Dendritic cell treated with granulocyte-macrophage colony-stimulating factor and Interleukin-4, amounts not matched to agents 40 ng/mL and 50 ng/mL, for 4 days (primary cell): Measurements from ENCODE around the gene PSORS1C1.
A peak's percentile ranks its signal among the peaks of the same experiment; 100 is the strongest.
"Not testable (repeated sequence)": the region's sequence is repeated elsewhere in the genome, so short reads cannot be mapped to it uniquely, and the experiment has no call there.

Experiments
- H3K27ac Mint-ChIP-seq: one replicate; pipeline ENCODE4 v1.8.0; 2022; ENCODE audit warnings: mild to moderate bottlenecking, mixed read lengths
- H3K27me3 Mint-ChIP-seq: one replicate; pipeline ENCODE4 v1.8.0; 2022; ENCODE audit warnings: mild to moderate bottlenecking, mixed read lengths
- H3K36me3 Mint-ChIP-seq: one replicate; pipeline ENCODE4 v1.8.0; 2022; ENCODE audit warnings: low read depth, mixed read lengths
- H3K4me1 Mint-ChIP-seq: one replicate; pipeline ENCODE4 v1.8.0; 2022; ENCODE audit warnings: low read depth, mixed read lengths
- H3K4me3 Mint-ChIP-seq: one replicate; pipeline ENCODE4 v1.8.0; 2022; ENCODE audit warnings: mild to moderate bottlenecking, moderate library complexity, mixed read lengths
- H3K9me3 Mint-ChIP-seq: one replicate; pipeline ENCODE4 v1.8.0; 2022; ENCODE audit warnings: mixed read lengths
- intact Hi-C: fragments of 100-400 bp; cut with micrococcal nuclease; formaldehyde crosslinking; loops from one replicate; pipeline ENCODE4 v1.15.0; 2022

Gene PSORS1C1

DNA sequence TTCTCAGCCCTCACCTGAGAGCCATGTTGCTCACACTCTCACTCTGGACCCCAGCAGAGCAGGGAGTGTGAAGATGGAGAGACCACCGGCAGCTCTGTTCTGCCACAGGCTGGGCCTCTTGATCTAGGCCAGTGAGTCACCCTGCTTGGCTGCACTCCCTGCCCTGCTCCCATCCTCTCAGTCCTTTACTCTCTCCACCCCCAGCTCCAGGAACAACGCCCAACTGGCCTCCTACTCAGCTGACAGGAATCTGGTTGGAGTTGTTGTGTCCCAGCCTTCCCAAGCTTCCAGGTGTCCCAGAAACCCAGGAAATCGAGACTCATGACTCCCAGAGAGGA lies at the start of gene PSORS1C1:
Gene PSORS1C1 (plus strand): TSS at position 260 of the 338 bp plus-strand sequence. CDS start 14,833 bp downstream, outside the sequence.
- Mint-ChIP-seq H3K9me3 (no peaks in the 10 kb centered on the region), H3K4me1 (peaks cover 65% of the 10 kb centered on the region), H3K4me3 (peak within 1 kb of the TSS; percentile 0), H3K27ac (peak within 1 kb of the TSS; percentile 71), H3K27me3 (peaks cover 51% of the 10 kb centered on the region), H3K36me3 (no peaks in the 10 kb centered on the region)
- intact Hi-C loops: no loop called here

- intact Hi-C loops: no loop called here
- Mint-ChIP-seq H3K4me1 (no peaks in the 10 kb centered on the region), H3K27ac (no peak overlapping the region), H3K4me3 (no peak overlapping the region), H3K36me3 (no peaks in the 10 kb centered on the region), H3K27me3 (peaks cover 18% of the 10 kb centered on the region), H3K9me3 (no peaks in the 10 kb centered on the region)
Measured at GRCh38 chr6:31065556-31065955, 49.0 kb upstream of the PSORS1C1 start.

- H3K27me3 Mint-ChIP-seq: peaks cover 12% of the 10 kb centered on the region
- H3K27ac Mint-ChIP-seq, H3K4me3 Mint-ChIP-seq, intact Hi-C loops, H3K36me3 Mint-ChIP-seq, H3K4me1 Mint-ChIP-seq, H3K9me3 Mint-ChIP-seq: not testable (repeated sequence)
Measured at GRCh38 chr6:31067028-31067427, 47.6 kb upstream of the PSORS1C1 start.

DNA sequence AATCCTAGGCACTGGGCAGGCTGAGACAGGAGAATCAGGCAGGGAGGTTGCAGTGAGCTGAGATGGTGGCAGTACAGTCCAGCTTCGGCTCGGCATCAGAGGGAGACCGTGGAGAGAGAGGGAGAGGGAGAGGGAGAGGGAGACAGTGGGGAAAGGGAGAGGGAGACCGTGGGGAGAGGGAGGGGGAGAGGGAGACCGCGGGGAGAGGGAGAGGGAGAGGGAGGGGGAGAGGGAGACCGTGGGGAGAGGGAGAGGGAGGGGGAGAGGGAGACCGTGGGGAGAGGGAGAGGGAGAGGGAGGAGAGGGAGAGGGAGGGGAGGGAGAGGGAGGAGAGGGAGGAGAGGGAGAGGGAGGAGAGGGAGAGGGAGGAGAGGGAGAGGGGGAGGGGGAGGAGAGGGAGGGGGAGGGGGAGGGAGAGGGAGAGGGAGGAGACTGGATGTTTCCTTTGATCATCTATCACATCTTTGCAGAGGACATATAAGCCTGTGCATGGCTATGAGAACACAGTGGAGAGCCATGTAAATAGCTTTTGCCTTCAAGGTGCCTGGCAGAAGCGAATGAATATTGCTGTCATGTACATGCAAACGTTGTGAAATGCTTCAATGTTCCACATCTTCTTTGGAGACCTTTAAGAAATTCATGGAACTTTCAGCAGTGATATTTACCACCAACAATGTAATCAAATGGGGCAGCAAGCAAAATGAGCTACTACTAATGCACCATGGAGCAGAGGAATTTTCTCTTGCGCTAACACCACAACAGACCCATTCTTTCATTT lies 46.5 kb upstream of the PSORS1C1 start:
- H3K36me3 Mint-ChIP-seq, H3K27me3 Mint-ChIP-seq, H3K9me3 Mint-ChIP-seq, H3K27ac Mint-ChIP-seq, H3K4me1 Mint-ChIP-seq, intact Hi-C loops, H3K4me3 Mint-ChIP-seq: not testable (repeated sequence)

DNA sequence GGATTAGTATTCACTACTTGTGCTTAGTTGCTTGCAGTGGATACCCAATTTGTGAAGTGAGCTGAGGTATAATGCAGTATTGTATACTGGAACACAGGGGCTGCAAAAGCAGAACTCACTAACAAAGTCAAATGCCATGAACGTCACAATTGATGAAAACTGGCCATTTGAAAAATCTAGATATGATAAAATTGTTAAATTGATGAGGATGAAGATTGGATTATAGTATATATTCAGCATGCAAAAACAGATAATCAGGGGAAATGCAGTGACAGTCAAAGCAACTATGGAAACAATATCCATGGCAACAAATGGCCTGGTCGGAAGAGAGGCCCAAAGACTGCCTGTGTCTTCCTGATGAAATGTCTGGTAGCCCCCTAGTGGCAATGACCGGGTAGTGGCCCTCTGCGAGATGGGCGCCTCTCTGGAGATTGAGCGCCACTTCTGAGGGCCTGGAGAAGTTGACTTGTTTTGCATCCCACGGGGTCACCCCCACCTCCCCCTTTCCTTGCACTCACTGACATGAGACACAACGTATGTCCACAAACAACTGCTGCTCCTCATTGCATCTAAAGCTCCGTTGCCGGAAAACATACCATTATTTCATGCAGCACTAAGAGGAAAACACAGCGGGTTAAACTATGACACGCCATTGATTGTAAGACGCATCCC lies 45.8 kb upstream of the PSORS1C1 start:
- H3K27ac Mint-ChIP-seq: no peak overlapping the region
- H3K4me3 Mint-ChIP-seq: no peak overlapping the region
- intact Hi-C loops: loop anchor here (1.0 kb wide), 1 partner anchor 154 kb away; no protein-coding TSS in a partner anchor
- peaks cover 5% of the 10 kb centered on the region for H3K27me3 Mint-ChIP-seq
- H3K4me1 Mint-ChIP-seq: no peaks in the 10 kb centered on the region
- H3K9me3 Mint-ChIP-seq: no peaks in the 10 kb centered on the region
- H3K36me3 Mint-ChIP-seq: no peaks in the 10 kb centered on the region

DNA sequence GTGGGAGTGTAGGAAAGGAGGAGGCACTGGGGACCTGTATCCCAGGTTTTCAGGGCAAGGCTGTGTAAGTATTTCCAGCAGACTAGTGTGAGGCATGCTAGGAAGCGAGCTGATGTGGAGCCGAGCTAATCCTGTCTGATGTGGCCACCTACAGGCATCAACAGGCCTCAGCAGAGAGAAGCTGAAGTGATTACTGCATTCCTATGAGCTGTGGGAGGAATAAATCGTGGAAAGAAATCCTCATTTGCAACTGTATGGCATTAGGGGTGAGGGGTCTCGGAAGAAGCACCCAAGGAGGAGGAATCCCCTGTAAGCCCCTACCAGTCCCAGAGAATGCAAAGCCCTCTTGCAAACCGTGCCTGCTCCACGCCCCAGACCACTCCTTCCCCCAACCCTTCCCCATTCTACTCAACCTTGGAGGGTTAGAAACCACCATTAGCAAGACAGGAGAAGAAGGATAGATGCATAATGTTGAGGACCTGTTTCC lies 43.8 kb upstream of the PSORS1C1 start:
- Mint-ChIP-seq H3K27ac (no peak overlapping the region), H3K27me3 (peaks cover 5% of the 10 kb centered on the region), H3K36me3 (no peaks in the 10 kb centered on the region), H3K4me1 (no peaks in the 10 kb centered on the region), H3K4me3 (no peak overlapping the region), H3K9me3 (no peaks in the 10 kb centered on the region)
- intact Hi-C loops: no loop called here

- intact Hi-C loops: no loop called here
- no peaks in the 10 kb centered on the region for H3K9me3 Mint-ChIP-seq
- no peaks in the 10 kb centered on the region for H3K36me3 Mint-ChIP-seq
- peaks cover 7% of the 10 kb centered on the region for H3K27me3 Mint-ChIP-seq
- peaks cover under 1% of the 10 kb centered on the region for H3K4me1 Mint-ChIP-seq
- no peak overlapping the region for H3K4me3 Mint-ChIP-seq
- H3K27ac Mint-ChIP-seq: no peak overlapping the region
Measured at GRCh38 chr6:31074401-31074800, 40.2 kb upstream of the PSORS1C1 start.

DNA sequence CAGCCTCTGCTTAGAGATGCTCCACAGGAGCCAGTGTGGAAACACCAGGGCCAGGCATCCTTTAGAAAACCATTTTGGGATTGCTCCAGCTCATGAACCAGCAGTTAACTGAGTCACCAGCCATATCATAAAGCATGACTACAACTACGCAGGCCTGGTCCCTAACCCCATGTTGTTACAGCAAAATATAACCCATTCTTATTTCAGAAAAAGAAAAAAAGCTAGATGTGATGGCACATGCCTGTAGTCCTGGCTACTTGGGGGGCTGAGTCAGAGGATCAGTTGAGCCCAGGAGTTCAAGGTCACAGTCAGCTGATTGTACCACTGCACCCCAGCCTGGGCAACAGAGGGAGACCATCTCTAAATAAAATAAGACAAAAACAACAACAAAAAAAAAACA lies 39.1 kb upstream of the PSORS1C1 start:
- Mint-ChIP-seq H3K27ac (no peak overlapping the region), H3K36me3 (no peaks in the 10 kb centered on the region), H3K9me3 (no peaks in the 10 kb centered on the region), H3K27me3 (peaks cover 12% of the 10 kb centered on the region), H3K4me3 (no peak overlapping the region), H3K4me1 (peaks cover 6% of the 10 kb centered on the region)
- intact Hi-C loops: no loop called here

- Mint-ChIP-seq H3K27ac (no peak overlapping the region), H3K27me3 (peaks cover 17% of the 10 kb centered on the region), H3K4me1 (peaks cover 6% of the 10 kb centered on the region), H3K4me3 (no peak overlapping the region), H3K9me3 (no peaks in the 10 kb centered on the region), H3K36me3 (no peaks in the 10 kb centered on the region)
- intact Hi-C loops: no loop called here
Measured at GRCh38 chr6:31076611-31077010, 38.0 kb upstream of the PSORS1C1 start.

DNA sequence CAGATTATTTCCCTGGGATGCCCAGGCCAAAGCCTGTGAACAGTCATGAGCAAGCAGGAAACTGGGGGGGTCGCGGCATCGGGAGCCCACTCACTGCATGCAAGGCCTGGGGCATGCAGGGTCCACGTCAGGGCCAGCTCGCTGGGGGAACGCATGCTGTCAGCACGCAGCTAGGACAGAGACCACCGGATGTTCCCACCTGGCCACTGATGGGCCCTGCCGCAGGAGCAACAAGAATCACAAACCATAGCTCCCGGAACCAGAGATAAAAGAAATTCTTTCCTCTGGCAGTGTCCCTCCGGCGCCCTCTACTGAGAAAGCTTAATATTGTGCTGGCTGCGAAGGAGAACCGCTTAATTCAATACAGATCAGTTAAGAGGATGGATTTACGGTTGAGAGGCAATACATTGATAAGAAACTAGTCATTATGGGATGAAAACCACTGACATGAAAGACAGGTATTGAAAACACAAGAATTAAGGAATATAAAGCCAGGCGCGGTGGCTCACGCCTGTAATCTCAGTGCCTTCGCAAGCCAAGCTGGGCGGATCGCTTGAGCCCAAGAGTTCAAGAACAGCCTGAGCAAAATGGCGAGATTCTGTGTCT lies 34.8 kb upstream of the PSORS1C1 start:
- Mint-ChIP-seq H3K27me3 (peaks cover 21% of the 10 kb centered on the region), H3K4me1 (peaks cover 6% of the 10 kb centered on the region), H3K4me3 (no peak overlapping the region), H3K9me3 (no peaks in the 10 kb centered on the region), H3K27ac (no peak overlapping the region), H3K36me3 (no peaks in the 10 kb centered on the region)
- intact Hi-C loops: loop anchor here (2.0 to 10.0 kb wide), 2 partner anchors 165 to 345 kb away; partner anchors contain the start of gene VARS2

- Mint-ChIP-seq H3K27ac (no peak overlapping the region), H3K9me3 (no peaks in the 10 kb centered on the region), H3K36me3 (no peaks in the 10 kb centered on the region), H3K27me3 (peaks cover 31% of the 10 kb centered on the region), H3K4me1 (peaks cover 6% of the 10 kb centered on the region), H3K4me3 (no peak overlapping the region)
- intact Hi-C loops: loop anchor here (10.0 kb wide), 1 partner anchor 347 kb away; no protein-coding TSS in a partner anchor
Measured at GRCh38 chr6:31081872-31082271, 32.7 kb upstream of the PSORS1C1 start.

- intact Hi-C loops: loop anchor here (10.0 kb wide), 1 partner anchor 349 kb away; no protein-coding TSS in a partner anchor
- Mint-ChIP-seq H3K36me3 (no peaks in the 10 kb centered on the region), H3K27ac (no peak overlapping the region), H3K9me3 (no peaks in the 10 kb centered on the region), H3K27me3 (peaks cover 29% of the 10 kb centered on the region), H3K4me3 (no peak overlapping the region), H3K4me1 (peaks cover 11% of the 10 kb centered on the region)
Measured at GRCh38 chr6:31083742-31084354, 30.8 kb upstream of the PSORS1C1 start.

DNA sequence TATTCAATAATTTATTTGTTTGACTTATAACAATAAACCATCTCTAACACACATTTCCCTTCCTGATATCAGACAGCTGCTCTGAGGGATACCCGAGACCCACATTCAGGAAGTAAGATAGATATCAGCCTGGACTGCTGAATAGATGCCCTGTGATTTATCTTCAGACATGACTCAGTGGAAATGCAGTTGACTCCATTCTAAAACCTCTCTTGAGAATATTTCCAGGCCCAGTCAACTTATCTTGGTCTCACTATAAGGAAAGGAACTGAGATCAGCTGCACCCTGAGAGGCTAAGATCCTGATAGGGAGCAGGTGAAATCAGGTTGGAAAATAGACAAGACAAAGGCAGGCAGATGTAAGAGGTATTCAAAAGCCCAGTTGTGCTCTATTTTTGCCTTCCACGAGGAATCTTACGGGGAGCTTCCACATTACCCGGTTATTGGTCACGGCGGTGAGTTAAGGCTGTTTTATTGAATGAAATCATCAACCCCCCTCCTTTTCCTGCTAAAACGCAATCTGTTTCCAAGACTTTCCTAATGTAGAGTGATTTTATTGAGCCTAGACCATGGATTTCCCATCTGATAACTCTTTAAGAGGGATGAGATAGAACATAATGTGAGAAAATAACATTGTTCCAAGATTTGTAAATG lies 27.7 kb upstream of the PSORS1C1 start:
- H3K4me1 Mint-ChIP-seq: peaks cover 5% of the 10 kb centered on the region
- no peak overlapping the region for H3K4me3 Mint-ChIP-seq
- H3K36me3 Mint-ChIP-seq: no peaks in the 10 kb centered on the region
- no peak overlapping the region for H3K27ac Mint-ChIP-seq
- no peaks in the 10 kb centered on the region for H3K9me3 Mint-ChIP-seq
- peaks cover 14% of the 10 kb centered on the region for H3K27me3 Mint-ChIP-seq
- intact Hi-C loops: loop anchor here (5.0 to 10.0 kb wide), 2 partner anchors 260 to 352 kb away; no protein-coding TSS in a partner anchor
